Testis (tissue), 3 donors: Measurements from ENCODE around the gene MYL6B. TPM values are rescaled to one million over a fixed set of nuclear protein-coding genes. Genes with fewer than 3 reads are reported as not detected.

ENCODE experiments used
- DNase-seq: peaks from one replicate; pipeline ENCODE4 v3.0.0-alpha.2; 2019
- H3K27ac ChIP-seq, 2 donors: fragments of 200-600 bp; sonication (generic); one replicate each; pipeline ENCODE4 v1.5.1; 2019
- H3K27me3 ChIP-seq: fragments of 200-600 bp; sonication (generic); one replicate; pipeline ENCODE4 v1.5.1; 2019
- H3K36me3 ChIP-seq: fragments of 200-600 bp; sonication (generic); one replicate; pipeline ENCODE4 v1.5.1; 2017; ENCODE audit warnings: low read depth; ENCODE audit errors: missing control alignments
- H3K4me1 ChIP-seq: fragments of 200-600 bp; sonication (generic); one replicate; pipeline ENCODE4 v1.5.1; 2019
- H3K4me3 ChIP-seq, 2 donors: fragments of 200-600 bp; sonication (generic); one replicate each; pipeline ENCODE4 v1.5.1; 2017 to 2019
- H3K9me3 ChIP-seq: fragments of 200-600 bp; sonication (generic); one replicate; pipeline ENCODE4 v1.5.1; 2017
- CTCF ChIP-seq, 3 experiments: fragments of 450-650 bp in 2 of 3; fragments of 200-600 bp in 1 of 3; sonication (generic) in 1 of 3; IDR thresholded peaks; one replicate each; pipeline ENCODE4 v1.5.1; 2016 to 2019; ENCODE audit warnings: antibody characterized with exemption in 3 of 3, mild to moderate bottlenecking in 2 of 3, moderate library complexity in 1 of 3
- POLR2A ChIP-seq: fragments of 450-650 bp; IDR thresholded peaks from one replicate; pipeline ENCODE4 v1.6.1; 2017; ENCODE audit warnings: antibody characterized with exemption, mild to moderate bottlenecking, moderate library complexity
- WGBS, 2 donors: methylation state at CpG; one replicate each; pipeline ENCODE4 v1.1.5; 2018; 5-methylcytosine and 5-hydroxymethylcytosine counted together
- intact Hi-C: fragments of 100-400 bp; cut with DNase I; formaldehyde crosslinking; loops from one replicate; pipeline ENCODE4 v1.15.1; 2023; ENCODE audit warnings: low total_unique reads
- polyA plus RNA-seq: library from polyadenylated mRNA; stranded (reverse); fragments of 350-450 nt; fragmentation: Illumina TruSeq; extraction: RNeasy Lipid Tissue Mini Kit (QIAGEN cat#74804); gene quantifications from one replicate; pipeline ENCODE4 v1.2.3, GENCODE V29; 2014; ENCODE audit warnings: low read depth, low replicate concordance; ENCODE audit not compliant: insufficient read depth
- total RNA-seq, 2 donors: library from RNA; depleted of rRNA; stranded (reverse); fragments of >200 nt; gene quantifications; one replicate each; pipeline ENCODE4 v1.2.3, GENCODE V29; 2016

Gene MYL6B
- total and polyA plus RNA-seq, 3 donors from 2014 or later: 229 to 480 (median 428) TPM

GRCh38 chr12:56150563-56150962 lies 1.8 kb upstream of the MYL6B start:
- Histone ChIP-seq H3K4me3 (no peak overlapping the region), H3K36me3 (no peaks in the 10 kb centered on the region), H3K9me3 (no peaks in the 10 kb centered on the region), H3K27ac (no peak overlapping the region), H3K4me1 (peaks cover 34% of the 10 kb centered on the region), H3K27me3 (no peaks in the 10 kb centered on the region)
- 62 to 63% methylated on average over 3 of the region's 3 CpGs for WGBS, 2 donors
- intact Hi-C loops: no loop called here
- no peak for TF ChIP-seq POLR2A
- no peak for TF ChIP-seq CTCF (IDR thresholded peaks at IDR 0.05)
- DNase-seq: no peak

GRCh38 chr12:56151672-56152131 lies 685 bp upstream of the MYL6B start:
- Histone ChIP-seq H3K27me3 (no peaks in the 10 kb centered on the region), H3K36me3 (no peaks in the 10 kb centered on the region), H3K4me1 (peaks cover 27% of the 10 kb centered on the region), H3K4me3 (peak overlapping the region; percentile 80), H3K9me3 (no peaks in the 10 kb centered on the region), H3K27ac (peak overlapping the region; percentile 77 to 92)
- DNase-seq: peak; percentile 74
- intact Hi-C loops: no loop called here
- WGBS, 2 donors: 5 to 13% methylated on average over 12 of the region's 12 CpGs
- TF ChIP-seq POLR2A (no peak), CTCF (IDR thresholded peaks at IDR 0.05) (peak; percentile 37 to 60 (median 50))

GRCh38 chr12:56152756-56153677 lies 630 bp downstream of the MYL6B start:
- 5 to 6% methylated on average over 8 of the region's 8 CpGs for WGBS, 2 donors
- H3K4me3 ChIP-seq: peak overlapping the region; percentile 80
- TF ChIP-seq POLR2A (no peak), CTCF (IDR thresholded peaks at IDR 0.05) (no peak)
- no peaks in the 10 kb centered on the region for H3K9me3 ChIP-seq
- peak overlapping the region; percentile 77 to 92 for H3K27ac ChIP-seq
- intact Hi-C loops: no loop called here
- DNase-seq: no peak
- H3K27me3 ChIP-seq: no peaks in the 10 kb centered on the region
- H3K36me3 ChIP-seq: no peaks in the 10 kb centered on the region
- H3K4me1 ChIP-seq: peaks cover 25% of the 10 kb centered on the region

- H3K4me1 ChIP-seq: peaks cover 25% of the 10 kb centered on the region
- H3K27me3 ChIP-seq: no peaks in the 10 kb centered on the region
- peak overlapping the region; percentile 77 to 92 for H3K27ac ChIP-seq
- TF ChIP-seq POLR2A (no peak), CTCF (IDR thresholded peaks at IDR 0.05) (no peak)
- no peaks in the 10 kb centered on the region for H3K9me3 ChIP-seq
- DNase-seq: peak; percentile 76
- H3K4me3 ChIP-seq: no peak overlapping the region
- intact Hi-C loops: no loop called here
- WGBS, 2 donors: 54 to 60% methylated on average over 5 of the region's 5 CpGs
- H3K36me3 ChIP-seq: no peaks in the 10 kb centered on the region
Observed at GRCh38 chr12:56153678-56154065, 1.3 kb downstream of the MYL6B start.
